G401 (cell line): ENCODE results near the gene GPD2. TPM values are rescaled to one million over a fixed set of nuclear protein-coding genes. Genes with fewer than 3 reads are reported as not detected.

Experiments used
- DNase-seq: peaks from one replicate; pipeline ENCODE4 v3.0.0-alpha.2; 2015; ENCODE audit warnings: low spot score
- in situ Hi-C: cut with HindIII; loops from 2 replicates; pipeline ENCODE4 v1.10.0; 2016; ENCODE audit warnings: low sequenced_read_pairs, mixed read lengths
- total RNA-seq: library from RNA; depleted of rRNA; stranded (reverse); fragments of >200 nt; shearing (Covaris generic); gene quantifications from 2 replicates; pipeline ENCODE4 v1.2.3, GENCODE V29; 2014

GPD2 gene
- total RNA-seq, 1 experiment from 2014 or later: 9.9 TPM

- DNase-seq: peak; percentile 13
Measured at GRCh38 chr2:156434461-156435291, 1.5 kb upstream of the GPD2 start.

DNA sequence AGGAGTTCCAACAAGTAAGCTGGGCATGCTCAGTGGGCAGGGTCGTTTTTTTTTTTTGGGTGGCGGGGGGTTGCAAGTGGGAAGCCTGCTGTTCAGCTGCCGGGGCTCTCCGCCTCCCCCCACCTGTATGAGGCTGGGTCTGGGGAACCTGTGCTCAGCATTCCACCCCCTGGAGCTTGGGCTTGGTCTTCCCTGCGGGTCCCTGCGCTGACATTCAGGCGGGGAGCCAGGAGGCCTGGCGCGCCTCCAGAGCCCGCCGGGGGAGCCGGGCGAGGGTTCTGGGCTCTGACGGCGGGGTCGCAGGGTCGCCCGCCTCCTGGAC lies 822 bp upstream of the GPD2 start:
- no peak for DNase-seq
- in situ Hi-C loops: no loop called here

More at GRCh38 chr2:156434461-156435291, 1.5 kb upstream of the GPD2 start:
- in situ Hi-C loops: no loop called here

GRCh38 chr2:156436497-156437085 lies 412 bp downstream of the GPD2 start:
- in situ Hi-C loops: no loop called here
- peak; percentile 57 for DNase-seq

DNA sequence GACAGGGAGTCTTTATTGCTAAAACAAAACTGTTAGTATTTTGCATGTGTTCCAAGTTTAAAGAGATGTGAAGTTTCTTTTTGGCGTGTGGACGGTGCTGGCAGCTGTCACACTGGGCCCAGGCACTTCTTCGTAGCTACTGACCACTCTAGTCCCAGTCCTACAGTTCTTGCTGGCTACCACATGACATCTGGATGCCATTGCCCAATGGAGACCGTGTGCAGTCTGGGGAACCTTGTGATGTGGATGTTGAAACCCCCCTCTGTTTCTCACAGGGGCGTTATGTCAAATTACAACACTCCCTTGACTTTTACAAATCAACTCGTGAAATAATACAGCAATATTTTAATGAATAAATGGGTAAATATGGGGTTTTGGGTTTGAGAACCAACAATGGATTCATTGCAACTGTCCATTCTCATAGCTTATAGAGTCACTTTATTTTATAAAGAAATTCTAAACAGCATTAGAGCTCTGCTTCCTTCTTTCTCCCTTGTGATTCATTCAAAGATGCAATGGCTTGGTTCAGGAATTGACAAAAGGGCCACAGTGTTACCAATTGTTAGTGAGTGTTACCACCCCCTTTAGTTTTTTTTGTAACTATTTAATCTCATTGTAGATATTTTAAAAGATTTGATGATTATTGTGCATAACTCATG lies 1.2 kb downstream of the GPD2 start:
- in situ Hi-C loops: no loop called here

DNA sequence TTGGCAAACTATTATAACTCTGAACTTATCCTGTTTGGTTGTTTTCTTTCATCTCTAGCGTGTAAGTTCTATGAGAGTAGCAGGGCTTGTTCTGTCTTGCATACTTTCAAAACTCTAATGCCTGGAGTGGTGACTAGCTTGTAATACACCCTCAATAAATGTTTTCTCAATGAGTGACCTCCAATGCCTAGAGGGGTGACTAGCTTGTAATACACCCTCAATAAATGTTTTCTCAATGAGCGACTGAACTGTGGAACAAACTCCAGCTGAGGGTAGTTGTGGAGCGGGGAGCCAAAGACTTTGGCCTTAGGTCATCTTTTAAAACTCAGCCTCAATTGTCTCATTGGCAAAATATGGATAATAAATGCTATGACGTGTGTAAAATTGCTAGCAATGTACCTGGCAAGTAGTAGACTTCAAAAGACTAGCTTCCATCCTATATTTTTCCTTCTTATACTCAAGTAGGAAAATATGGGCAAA lies 1.8 kb downstream of the GPD2 start:
- no peak for DNase-seq
- in situ Hi-C loops: no loop called here

More for the DNA sequence above, 1.2 kb downstream of the GPD2 start:
- DNase-seq: no peak

DNA sequence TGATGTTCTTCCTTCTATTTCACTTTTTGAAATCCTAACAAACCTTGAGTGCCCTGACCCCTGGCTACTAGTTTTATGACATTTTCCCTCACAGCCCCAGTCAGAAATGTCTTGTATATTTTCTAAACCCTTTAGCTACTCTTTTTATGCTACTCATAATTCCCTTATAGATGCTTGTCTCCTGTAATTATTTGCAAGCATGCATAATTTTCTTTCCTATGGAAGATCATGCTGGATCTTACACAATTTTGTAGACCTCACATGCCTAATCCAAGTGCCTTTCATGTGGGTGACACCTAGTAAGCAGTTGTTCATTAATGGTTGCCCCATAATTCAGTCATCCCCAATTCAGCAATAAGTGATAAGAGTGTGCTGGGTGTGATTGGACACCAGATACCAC lies 6.9 kb downstream of the GPD2 start:
- no peak for DNase-seq
- in situ Hi-C loops: no loop called here

- in situ Hi-C loops: no loop called here
- DNase-seq: no peak
Measured at GRCh38 chr2:156445296-156446220, 9.4 kb downstream of the GPD2 start.

- DNase-seq: no peak
- in situ Hi-C loops: no loop called here
Measured at GRCh38 chr2:156447761-156448160, 11.6 kb downstream of the GPD2 start.

DNA sequence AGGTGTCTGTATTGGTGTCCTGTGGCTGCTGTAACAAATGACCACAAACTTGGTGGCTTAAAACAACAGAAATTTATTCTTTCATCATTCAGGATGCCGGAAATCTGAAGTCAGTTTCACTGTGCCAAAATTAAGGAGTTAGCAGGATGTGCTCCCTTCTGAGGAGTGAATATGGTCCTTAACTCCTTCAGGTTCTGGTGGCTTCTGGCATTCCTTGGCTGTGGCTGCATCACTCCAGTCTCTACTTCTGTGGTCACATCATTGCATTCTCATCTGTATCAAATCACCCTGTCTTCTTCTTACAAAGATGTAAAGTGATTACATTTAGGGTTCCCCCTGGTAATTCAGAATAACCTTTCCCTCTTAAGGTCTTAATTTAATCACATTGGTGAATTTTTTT lies 12.6 kb downstream of the GPD2 start:
- no peak for DNase-seq
- in situ Hi-C loops: no loop called here

- in situ Hi-C loops: no loop called here
- no peak for DNase-seq
Measured at GRCh38 chr2:156452971-156453370, 16.8 kb downstream of the GPD2 start.

DNA sequence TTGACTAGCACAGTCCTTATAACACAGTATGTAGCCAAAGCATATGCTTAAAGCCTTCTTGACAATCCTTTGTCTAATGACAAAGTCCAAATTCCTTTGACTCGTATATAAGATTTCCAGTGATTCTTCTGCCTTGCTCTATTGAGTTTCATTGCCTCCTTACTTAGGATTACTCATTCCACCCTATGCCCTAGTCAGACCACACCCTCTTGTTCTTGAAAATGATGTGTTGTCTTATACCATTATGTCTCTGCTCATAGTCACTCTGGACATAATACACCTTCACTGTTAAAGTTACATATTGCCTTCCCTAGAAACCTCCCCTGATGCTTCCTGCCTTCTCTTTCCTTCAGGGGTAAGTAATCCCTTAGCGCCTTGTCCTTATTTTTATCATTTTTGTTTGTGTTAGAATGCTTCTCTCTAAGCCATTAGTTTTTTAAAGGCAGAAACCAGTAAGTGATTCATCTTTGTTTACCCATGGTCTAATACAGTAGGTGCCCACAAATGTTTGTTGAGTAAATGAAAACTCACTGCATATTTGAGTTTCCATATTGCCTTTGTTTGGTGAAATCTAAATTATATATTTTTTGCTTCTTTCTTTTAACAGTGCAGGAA lies 19.3 kb downstream of the GPD2 start:
- DNase-seq: no peak
- in situ Hi-C loops: no loop called here

DNA sequence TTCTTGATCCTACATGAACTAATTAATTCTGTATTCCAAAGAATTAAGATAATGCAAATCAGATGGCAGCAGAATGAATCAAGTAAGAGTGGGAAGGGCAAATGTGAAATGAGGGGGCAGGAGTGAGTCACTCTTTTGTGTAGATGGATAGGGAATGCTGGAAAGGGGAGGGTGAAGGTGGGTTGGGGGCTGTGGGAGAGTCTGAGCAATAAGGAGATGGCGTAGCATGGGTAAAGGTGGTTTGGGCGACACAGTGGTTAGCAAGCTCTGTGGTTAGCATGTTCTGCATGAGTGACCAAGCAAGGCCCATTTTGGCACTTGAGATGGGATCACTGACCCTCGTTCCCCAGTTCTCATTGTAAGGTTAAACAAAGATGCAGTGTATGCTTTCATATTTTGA lies 20.4 kb downstream of the GPD2 start:
- no peak for DNase-seq
- in situ Hi-C loops: no loop called here

DNA sequence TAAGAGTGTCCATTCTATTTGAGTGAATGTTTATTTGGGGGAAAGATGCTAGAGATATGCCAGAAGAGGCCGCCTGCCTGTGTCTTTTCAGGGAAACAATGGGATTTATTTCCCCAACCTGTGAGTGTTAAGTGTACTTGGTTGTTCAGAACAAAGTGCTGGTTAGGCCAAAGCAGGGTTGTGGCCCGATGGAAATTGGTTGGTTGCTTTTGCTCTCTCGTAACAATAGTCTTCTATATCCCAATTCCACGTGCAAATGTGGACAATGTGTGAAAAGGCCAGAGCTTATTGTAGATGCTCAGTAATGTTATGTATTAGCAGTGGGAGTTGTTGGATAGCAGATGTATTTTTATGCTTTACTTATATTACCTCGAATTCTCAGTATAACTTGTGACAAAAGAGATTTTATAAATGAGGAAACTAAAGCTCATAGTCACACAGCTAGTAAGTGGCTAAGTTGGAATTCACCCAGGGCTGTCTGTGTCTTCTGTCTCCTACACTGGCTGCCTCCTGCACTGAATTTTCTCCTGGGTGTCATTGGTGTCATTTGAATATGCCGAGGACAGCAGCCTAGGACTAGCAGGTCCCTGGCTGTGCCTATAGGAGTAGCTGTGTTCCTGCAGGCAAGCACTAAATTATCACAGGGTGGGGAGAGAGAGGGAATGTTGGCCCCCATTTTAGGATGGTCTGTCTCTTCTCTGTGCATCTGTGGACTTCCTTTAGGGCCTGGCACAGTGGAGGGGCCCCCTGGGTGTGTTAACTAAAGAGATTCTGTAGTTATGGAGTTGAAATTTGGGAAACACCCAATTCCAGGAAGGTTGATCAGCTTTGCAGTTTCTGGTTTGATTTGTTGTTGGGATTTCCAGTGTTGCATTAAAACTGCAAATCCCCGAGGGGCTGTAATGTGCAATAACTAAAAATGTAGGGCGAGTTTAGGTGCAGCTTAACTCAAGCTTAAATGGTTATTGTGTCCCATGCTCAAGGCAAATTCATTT lies 21.6 kb downstream of the GPD2 start:
- in situ Hi-C loops: no loop called here
- peak; percentile 53 for DNase-seq

DNA sequence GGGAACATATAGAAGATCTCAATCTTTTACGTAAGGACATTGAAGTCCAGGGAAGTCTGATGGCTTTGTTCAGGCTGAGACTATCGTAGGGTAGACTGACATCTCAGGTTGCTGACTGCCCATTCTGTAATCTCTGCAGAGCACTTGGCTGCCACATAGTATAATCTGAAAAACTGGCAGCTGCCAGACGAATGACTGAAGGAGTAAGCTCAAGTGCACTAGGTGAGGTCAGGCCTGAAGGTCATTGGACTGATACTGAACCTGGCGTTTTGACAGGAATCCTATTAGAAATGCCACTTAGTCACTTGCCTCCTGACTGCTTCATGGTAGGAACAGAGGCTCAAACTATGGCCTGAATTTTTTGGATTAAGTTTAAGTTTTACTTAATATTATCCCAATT lies 23.5 kb downstream of the GPD2 start:
- DNase-seq: no peak
- in situ Hi-C loops: no loop called here

DNA sequence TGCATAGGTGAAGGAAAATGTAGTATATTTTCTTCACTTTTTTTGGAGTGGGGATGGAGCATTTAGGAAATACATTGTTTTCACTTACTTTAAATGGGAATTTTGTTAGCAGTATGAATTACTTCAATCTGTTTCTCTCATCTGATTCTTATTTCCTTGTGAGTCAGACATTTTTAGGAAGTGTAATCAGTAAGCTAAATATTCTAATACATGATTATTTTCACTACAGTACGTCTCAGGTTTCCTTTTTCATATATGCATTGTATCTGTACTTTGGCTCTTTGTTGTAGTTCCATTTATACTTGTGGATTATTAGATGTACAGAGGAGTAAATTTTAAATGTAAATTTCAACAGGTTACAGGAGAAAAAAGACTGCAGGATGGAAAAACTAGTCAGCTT lies 27.9 kb downstream of the GPD2 start:
- no peak for DNase-seq
- in situ Hi-C loops: no loop called here

DNA sequence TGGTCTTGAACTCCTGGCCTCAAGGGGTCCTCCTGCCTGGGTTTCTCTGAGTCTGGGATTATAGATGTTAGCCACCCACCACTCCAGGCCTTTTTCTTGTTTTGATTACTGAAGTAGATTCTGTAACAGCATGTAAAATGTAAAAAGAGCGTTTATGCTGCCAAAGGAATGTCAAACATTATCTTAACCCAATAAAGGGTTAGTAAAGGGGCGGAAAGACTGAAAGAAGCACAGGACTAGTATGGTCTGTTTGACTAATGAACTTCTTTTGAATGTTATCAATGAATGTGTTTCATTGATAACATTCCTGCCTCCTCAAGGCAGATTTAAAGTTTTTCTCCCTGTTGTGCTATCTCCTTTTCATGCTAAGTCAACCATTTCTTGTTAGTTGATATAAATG lies 29.4 kb downstream of the GPD2 start:
- in situ Hi-C loops: no loop called here
- DNase-seq: no peak

GRCh38 chr2:156466739-156467405 lies 30.7 kb downstream of the GPD2 start:
- in situ Hi-C loops: no loop called here
- peak; percentile 38 for DNase-seq
